HG03558 (cell line): ENCODE measurements around the gene SVEP1.
"Not testable (repeated sequence)": the region's sequence is repeated elsewhere in the genome, so short reads cannot be mapped to it uniquely, and the experiment has no call there.

Experiments
- ATAC-seq: cut with Tn5 transposase; IDR thresholded peaks from one replicate; pipeline ENCODE4 v1.9.1; 2021; ENCODE audit warnings: moderate number of reproducible peaks; ENCODE audit not compliant: unreplicated experiment; ENCODE audit errors: extremely low read depth

SVEP1 gene

DNA sequence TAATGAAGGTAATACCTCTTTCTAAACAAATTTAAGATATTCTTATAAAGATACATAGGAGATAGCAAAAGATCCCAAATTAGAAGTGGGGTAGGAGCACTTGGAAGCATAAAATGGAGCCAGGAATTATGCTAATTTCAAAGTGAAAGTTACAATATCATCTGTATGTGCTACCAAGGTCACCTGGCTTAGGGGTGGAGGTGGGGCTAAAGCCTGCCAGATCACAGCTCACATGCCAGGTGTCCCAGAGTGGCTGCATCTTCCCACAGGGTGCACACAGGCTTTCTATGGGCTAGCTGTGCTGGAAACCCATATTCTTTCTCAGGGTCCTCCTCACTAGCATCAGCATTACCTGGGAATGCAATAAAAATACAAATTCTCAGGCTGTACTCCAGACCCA lies 123.7 kb downstream of the SVEP1 start:
- ATAC-seq = no peak

DNA sequence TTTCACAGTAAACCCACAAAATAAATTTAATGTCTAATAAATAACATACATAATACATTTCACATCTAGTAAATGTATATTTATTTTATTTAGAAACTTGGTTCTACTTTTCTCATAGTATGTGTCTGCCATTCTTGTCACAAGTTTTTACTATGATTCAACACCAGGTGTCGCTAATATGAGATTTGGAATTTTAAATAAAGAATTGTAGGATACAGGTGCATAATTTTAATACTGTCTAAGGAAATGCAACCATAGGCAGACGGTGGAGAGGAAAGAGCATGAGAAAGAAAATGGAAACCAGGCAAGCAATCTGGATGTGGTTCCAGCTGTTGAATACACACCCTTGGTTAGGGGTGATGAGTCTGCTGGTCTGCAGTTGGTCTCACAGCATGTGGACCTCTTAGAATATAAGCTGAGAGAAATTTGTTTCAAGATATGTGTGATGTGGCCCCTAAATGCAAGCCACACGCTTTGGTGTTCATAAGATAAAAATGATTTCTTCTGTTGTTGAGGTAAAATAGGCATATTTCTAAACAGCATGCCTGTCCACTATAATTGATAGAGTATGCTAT lies 127.2 kb downstream of the SVEP1 start:
- ATAC-seq = no peak

DNA sequence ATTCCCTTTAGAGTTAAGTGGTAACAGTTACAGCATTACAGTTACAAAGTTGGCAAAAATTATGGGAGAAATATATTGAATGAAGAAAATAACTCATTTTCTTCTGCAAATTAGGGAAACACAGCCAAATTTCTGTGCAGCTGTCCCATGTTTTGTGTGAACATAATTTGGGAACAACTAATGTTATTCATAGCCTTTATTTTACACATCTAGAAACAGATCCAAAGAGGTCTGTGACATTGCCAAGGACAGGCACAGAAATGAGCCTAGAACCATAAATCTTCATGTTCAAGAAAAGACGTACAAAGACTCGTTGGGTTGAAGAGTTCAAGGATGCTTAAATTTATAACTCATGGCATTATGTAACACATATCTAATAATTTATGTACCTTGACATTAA lies 127.8 kb downstream of the SVEP1 start:
- ATAC-seq = no peak

DNA sequence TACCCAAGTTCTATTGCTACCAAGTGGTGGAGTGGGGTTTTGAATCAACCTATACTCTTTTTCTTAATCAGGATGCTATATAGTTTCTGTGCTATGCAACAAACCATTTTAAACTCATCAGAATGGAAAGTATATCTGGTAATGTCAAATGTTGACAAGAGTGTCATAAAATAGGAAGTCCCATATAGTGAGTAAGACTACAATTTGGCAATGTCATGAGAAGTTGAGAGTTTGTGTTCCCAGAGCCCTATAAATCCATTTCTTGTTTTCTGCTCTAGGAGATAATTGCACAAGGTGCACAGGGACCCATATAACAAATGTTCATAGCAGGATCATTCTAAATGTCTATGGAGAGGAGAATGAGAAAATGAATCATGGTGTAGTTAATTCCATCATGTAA lies 132.1 kb downstream of the SVEP1 start:
- no peak for ATAC-seq

DNA sequence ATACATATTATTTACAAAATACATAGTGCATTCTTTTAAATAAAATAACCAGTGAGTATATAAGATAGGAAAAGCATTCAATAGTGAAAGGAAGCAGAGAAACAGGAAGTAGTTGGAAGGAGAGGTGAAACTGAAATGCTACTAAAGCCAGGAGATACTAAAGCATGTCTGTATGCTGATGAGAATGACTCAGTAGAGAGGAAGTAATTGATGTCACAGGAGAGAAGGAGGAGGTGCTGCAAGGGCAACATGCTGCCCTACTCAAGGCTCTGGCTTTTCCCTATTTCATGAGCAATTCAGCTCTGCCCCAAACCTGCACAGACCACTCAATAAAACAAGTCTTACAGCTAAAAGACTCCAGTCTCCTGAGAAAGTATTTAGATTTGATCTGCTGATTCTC lies 133.4 kb downstream of the SVEP1 start:
- no peak for ATAC-seq

DNA sequence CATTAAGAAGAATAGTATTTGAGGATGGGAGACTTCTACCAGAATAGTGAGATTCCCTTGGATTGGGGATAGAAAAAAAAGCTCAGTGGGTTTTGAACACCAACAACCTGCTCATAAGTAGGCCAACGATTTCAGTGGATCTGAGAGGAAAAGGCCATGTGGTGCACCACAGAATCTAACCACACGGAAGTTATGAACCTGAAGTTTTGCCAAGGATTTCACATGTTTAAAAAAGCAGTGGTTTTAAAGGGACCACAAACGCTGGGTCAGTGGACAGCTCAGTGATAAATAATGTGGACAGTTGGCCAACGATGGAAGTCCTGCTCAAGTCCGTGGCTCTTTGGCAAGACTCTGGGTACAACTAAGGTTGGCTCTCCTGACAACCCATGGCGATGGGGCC lies 134.6 kb downstream of the SVEP1 start:
- ATAC-seq = no peak

DNA sequence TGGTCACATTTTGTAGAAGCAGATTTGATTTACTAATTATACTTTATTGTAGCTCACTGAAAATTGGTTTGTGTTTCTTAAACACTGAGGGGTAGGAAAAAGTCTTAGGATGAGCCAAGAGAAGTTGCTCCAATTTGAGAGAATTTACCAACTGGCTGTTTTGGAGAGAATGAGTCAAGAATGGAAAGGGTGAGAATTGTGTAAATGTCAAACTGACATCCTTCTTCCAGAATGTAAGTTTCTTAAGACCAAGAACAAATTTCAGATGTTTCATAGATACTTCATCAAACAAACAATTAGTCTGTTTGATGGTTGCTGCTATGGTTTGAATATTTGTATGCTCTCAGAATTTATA lies 135.7 kb downstream of the SVEP1 start:
- no peak for ATAC-seq

DNA sequence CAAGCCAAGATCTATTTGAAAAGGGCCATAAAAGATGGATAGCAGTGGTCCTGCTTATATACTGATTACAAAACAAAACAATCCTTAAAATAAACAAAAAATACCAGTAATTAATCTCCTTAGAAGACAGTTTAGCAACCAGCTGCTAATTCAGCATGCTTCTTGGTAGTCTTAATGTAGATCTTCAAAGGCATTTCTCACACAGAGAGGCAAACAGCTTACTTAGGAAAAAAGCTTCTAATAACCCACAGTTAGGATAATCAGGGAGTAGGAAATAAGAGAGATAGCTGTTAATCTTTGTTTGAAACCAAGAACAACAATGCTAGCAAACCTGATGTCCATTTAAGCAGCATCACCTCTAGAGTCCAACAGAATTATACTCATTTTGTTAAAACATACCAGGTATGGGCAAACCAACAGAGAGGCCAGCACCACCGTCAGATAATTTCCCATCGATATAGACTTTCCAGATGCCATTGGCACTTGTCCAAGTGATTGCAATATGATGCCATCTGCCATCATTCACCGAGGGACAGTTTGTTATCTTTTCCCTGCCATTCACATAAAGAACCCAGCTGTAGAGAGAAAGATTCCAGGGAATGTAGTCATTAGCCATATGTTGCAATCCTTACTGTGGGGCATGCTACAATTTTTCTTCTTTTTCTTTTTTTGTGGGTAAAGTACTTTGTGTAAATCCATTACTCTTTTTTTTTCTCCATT lies 136.2 kb downstream of the SVEP1 start:
- ATAC-seq = no peak

DNA sequence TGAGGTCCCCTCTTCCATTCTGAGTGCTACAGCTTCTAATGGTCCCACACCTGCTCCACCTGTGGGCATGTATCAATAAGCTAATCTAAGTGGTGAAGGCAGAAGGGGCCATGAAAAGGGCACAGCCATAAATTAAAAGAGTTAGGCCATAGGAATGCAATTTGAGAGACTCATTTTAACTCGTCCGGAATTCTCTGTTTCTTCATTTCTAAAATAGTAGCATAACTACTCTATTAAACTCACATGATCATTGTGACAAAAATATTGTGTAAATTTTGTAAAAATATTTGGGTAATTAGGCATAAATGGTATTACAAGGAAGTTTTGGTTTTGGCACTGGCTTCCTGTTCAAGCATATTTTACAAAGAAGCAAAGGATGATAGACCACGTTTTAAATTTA lies 138.7 kb downstream of the SVEP1 start:
- no peak for ATAC-seq

DNA sequence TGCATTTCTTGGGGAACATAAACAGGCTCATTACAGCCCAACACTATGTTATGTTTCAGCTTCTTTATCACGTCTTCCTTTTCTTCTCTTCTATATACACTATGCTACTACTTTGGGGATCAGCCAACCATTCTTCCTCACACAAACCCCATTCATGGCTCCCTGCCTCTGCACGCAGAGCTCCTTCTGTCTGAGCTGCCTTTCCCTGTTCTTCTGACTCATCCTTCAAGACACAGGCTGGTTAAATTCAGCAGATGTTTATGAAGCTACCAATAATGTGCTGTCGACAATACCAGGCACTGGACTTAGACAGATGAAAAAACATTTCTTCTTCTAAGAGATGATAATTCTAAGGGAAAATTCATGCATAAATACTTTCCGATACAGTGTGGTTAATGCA lies 139.4 kb downstream of the SVEP1 start:
- no peak for ATAC-seq

DNA sequence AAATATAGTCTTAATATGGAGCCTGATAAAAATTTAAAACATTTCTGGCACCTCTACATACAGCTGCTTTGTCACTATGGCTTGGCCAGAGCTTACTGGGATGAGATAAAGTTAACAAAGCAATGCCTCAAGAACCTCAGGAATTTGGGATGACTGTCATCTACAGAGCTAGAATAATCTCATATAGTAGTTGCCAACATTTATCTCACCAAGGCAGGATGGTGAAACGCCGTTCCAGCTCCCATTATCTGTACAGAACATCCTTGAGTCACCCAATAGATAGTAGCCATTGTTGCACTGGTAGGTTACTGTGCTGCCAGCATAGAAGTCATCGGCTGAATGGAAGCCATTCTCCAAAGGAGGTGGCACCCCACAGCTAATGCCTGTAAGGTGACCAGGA lies 147.3 kb downstream of the SVEP1 start:
- ATAC-seq = no peak

DNA sequence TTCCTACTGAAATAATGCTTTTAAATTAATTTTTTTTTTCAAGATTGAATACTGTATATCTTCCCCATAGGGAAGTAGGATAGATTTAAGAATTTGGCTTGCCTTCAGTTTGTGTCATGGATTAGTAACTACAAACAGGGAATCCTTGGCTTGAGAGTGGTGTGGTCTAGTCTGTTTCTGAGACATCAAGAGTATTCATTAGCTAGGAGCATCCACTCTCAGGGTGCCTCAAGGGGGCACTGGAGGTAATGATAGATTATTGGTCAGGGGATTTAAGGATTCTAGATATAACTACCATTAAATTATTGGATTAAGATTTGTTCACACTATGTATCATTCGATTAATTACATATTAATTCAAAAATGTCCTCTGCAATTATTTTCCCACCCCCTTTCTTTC lies 150.1 kb downstream of the SVEP1 start:
- no peak for ATAC-seq

DNA sequence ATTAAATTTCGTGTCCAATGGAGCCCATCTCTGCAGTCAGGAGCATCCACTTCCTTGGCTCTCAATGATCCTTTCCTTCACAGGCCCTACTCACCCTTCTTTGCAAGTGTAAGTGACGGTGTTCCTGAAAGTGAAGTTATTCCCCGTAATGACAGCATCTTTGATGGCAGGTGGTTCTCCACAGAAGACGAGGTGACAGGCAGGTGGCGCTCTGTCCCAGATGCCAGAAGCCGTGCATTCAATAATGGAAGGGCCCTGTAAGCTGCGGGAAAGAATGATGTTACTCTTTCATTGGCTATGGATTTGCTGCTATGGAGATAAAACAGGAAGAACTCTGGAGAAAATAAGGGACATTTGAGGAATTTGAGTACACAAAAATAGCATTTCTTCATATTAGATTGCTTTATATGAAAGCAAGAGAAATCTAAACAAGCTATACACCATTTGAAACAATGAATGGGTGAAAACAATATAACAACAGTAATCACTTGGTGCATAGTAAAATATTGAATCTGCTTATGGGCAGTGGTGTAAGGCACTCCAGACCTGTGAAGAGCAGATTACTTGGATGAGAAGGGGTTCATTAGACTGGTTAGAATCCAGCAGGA lies 151.9 kb downstream of the SVEP1 start:
- no peak for ATAC-seq

DNA sequence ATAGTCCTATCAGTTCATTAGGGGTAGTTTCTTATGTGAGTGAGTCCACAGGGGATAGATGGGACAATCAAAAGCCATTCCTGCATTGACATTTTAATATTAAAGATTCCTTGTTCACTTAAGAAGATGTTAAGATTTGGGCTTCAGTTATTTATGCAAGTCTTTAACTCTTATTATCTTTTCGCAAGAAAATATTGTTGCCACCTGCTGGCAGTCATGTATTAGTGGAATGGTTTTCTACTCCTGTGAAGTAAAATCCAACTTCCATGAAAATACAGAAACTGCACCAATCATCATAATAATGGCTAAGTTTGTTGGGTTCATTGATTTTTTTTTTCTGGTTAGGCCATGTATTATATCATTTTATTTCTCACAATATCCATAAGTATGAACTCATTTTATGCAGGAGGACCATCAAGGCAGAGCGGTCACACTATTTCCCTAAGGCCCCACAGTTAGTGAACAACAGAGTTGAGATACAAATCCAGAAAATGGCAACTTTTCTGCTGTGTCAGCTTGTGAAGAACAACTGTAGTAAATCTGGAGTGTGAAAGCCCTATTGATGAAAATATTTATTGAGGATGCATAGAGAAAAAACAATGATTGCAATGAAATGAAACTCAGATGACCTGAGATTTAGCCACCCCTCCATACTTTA lies 153.4 kb downstream of the SVEP1 start:
- ATAC-seq = no peak

DNA sequence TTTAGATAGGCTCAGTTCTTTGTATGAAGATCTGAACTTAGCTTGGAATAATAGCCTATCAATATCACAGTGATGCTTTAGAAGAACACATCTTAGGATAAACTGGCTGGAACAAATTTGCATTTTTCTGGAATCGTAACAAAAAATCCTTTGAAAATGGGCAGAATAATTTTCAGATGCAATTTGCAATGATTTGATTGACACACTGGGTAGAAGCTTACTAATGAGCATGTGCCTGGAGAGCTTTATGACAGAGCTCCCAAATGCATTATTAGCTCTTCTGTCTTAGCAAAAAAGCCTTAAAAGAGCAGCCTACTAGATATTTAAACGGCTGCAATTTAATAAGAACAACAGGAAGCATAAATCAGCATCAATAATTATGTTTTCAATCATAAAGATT lies 165.1 kb downstream of the SVEP1 start:
- no peak for ATAC-seq

DNA sequence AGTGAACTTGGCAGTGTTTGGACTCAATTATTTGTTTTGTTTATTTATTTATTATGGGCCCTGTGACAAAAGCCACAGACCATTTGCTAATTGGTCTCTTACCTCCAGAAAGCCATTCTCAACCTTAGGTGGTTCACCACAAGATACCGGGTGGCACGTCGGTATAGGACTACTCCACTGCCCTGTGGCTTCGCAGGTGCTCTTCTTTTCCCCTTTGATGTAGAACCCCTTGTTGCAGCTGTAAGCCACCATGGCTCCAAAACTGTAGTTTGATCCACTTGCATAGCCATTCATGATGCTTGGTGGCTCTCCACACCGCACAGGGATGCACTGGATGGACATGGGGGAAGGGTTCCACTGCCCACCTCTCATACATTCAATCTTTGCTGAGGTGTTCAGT lies 168.6 kb downstream of the SVEP1 start:
- no peak for ATAC-seq

DNA sequence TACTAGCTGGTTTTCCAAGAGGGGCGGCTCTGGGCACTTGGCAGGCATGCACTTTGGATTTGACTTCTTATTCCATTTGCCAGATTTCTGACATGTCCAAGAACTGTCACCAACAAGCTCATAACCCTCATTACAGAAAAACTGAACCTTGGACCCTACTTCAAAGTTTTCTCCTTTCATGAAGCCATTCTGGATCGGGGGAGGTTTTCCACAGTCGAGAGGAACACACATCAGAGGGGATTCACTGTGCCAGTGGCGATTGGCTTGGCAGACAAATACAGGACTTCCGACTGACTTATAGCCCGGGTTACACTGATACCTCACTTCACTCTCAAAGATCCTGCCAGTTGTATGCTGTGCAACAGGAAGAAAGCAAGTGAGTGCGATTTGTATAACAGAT lies 170.9 kb downstream of the SVEP1 start:
- no peak for ATAC-seq

DNA sequence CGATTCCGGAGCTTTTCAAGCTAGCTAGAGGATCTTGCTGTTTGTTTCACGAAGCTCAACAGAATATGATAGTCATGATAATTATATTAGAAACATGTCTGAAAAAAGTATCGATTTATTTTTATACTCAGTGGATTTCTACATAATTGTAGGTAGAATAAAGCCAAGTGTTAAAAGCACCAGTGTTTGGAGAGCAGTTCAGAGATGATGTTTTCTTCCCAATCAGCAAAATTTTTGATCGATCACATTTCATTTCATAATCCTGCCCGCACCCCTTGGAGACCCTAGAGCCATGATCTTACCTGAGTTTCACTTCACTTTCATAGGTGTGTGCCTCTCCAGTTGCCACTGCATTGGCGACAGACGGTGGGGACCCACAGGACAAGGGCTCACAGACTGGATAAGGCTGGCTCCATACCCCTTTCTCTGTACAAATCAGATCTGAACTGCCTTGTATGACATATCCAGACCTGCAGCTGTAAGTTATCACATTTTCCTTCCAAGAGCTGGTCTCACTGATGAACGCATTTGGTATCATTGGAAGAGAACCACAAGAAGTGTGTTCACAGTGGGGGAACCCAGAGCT lies 173.6 kb downstream of the SVEP1 start:
- ATAC-seq = no peak

DNA sequence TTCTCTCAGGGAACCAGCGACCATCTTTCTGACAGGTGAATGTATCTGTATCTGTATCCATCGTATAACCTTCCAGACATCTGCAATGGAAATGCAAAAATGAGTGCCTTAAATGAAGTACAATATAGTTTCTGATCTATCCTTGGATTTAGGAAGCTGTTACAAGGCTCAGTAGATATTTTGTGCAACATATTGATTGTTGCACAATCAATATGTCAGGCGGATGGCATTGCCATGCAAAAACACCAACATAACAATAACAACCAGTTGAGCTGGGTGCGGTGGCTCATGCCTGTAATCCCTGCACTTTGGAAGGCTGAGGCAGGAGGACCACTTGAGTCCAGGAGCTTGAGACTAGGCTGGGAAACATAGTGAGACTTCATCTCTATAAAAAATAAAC lies 175.1 kb downstream of the SVEP1 start:
- ATAC-seq = no peak

DNA sequence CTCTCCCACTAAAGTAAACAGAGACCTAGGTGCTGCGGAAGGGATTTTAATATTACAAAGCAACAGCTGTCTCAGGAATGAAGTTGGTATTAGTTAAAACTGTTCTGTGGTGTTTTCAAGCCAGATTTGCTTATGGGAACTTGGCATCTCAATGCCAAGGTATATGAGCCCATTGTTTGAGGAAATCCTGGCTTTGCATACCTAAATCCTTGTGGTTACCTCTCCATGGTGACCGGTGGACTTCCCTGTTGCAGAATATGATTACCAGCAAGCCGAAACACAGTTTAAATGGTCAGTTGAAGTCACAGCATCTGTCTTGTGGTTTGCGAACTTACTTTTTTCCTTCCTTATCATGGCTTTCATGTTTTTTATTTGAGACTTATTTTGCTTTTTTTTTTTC lies 179.6 kb downstream of the SVEP1 start:
- no peak for ATAC-seq

DNA sequence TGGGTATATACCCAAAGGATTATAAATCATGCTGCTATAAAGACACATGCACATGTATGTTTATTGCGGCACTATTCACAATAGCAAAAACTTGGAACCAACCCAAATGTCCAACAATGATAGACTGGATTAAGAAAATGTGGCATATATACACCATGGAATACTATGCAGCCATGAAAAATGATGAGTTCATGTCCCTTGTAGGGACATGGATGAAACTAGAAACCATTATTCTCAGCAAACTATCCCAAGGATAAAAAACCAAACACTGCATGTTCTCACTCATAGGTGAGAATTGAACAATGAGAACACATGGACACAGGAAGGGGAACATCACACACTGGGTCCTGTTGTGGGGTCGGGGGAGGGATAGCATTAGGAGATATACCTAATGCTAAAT lies 180.5 kb downstream of the SVEP1 start:
- not testable (repeated sequence) for ATAC-seq
